Superior temporal gyrus (tissue), 1 donor: ENCODE results near the gene NPEPL1.
"Not testable (repeated sequence)": the region's sequence is repeated elsewhere in the genome, so short reads cannot be mapped to it uniquely, and the experiment has no call there.

Experiments used
- DNase-seq: peaks from one replicate; pipeline ENCODE4 v3.0.0-alpha.2; 2016; ENCODE audit errors: extremely low spot score

NPEPL1 gene

GRCh38 chr20:58740356-58741308, 48.0 kb downstream of the NPEPL1 start:
- no peak for DNase-seq

GRCh38 chr20:58741384-58741783, 48.8 kb downstream of the NPEPL1 start:
- DNase-seq = no peak

GRCh38 chr20:58742668-58743566, 50.3 kb downstream of the NPEPL1 start:
- DNase-seq = no peak

DNA sequence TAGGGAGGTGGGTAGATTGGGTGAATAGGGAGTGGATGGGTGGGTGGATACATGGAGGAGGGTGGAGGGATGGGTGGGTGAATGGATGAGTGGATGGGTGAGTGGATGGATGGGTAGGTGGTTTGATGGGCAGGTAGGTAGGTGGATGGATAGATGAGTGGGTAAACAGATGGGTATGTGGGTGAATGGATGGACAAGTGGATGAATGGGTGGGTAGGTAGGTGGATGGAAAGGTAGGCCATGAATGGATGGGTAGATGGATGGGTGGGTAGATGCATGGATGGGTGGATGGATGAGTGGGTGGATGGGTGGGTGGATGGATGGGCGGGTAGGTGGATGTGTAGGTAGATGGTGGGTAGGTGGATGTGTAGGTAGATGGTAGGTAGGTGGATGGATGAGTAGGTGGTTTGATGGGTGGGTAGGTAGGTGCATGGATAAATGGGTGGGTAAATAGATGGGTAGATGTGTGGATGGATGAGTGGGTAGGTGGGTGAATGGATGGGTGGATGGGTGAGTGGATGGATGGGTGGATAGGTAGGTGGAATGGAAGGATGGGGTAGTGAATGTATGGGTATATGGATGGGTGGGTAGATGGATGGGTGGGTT, 51.4 kb downstream of the NPEPL1 start:
- DNase-seq = no peak

- no peak for DNase-seq
Observed at GRCh38 chr20:58744836-58745235, 52.2 kb downstream of the NPEPL1 start.

GRCh38 chr20:58745391-58745790, 52.8 kb downstream of the NPEPL1 start:
- DNase-seq = no peak

DNA sequence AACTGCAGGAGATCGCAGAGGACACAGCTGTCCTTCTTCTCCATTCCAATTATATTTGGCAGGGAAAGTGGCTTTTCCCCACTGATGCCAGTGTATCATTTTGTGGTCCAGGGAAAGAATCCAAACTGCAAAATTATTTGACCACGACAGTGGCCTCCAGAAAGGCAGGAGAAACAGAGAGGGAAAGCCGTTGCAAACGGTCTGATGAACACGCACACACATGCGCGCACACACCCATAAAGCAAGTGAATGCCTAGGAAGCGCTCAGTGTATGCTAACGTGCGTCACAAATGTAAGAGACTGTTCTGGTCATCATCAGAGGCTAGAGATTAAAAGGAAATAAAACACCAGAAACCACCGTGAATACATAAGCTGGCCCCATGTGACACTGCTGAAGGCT, 54.0 kb downstream of the NPEPL1 start:
- DNase-seq = no peak

DNA sequence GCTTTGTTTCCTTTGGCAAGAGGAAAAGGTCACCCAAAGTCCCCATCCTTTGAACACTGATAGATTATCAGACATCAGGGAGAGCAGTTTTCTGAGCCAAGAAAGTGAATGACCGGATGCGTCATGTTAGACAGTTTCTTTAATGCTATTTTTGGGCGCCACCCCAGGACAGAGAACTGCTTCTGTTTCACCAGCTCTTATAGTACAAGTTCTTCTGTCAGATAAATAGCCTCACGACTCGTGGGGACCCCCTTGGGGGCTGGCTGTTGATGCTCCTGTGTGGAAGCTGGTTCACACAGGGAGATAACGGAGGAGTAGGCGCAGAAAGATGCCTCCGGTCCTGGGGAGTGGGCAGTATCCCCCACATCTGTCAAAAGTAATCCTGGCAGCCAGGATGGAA, 54.6 kb downstream of the NPEPL1 start:
- no peak for DNase-seq

DNA sequence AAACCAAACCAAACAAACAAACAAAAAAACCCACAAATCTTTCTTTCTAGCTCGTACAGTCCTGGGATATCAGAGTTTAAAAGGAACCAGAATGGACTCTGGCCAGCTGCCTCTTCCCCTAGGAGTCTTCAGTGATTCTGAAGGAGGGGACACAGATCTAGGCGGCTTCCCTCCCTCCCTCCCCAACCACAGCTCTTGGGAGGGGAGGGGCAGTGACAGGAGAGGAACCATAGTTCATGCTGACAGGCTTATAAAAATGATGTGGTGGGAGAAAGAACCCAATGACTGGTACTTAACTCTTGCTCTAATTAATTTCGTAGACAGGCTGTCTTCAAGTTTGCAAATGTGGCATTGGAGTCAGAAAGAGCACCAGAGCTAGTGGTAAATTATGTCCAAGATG, 56.0 kb downstream of the NPEPL1 start:
- DNase-seq = no peak

DNA sequence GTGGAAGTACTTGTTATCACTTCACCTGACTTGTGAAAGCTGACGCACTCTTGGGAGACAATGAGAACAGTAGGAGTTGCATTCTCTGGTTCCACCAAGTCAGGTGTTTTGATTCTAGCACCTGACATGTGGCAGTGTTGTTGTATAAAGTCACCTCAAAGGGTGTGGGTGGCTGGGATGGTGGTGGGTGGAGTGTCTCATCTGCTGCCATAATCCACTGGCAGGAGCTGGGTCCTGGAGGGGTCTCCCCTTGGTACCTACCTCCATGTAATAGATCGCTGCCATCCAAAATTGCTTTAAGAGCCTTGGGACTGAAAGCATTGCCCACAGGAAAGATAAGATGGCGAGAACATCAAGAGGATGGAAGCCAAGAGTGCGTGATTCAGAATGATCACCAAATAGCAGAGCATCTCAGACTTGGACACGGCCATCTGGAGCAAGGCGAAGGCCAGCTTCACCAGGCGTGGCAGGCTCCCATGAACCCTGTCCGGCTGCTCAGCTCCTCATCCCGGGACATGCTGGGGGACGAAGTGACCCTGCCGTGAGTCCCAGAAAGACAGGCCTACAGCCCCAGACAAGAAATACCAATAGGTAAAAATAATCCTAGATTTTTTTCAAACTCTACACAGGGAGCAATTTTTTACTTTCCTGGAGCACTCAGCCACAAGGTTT, 56.6 kb downstream of the NPEPL1 start:
- DNase-seq = no peak

- DNase-seq = no peak
Observed at GRCh38 chr20:58749979-58750378, 57.4 kb downstream of the NPEPL1 start.

- DNase-seq = not testable (repeated sequence)
Observed at GRCh38 chr20:58750706-58751105, 58.1 kb downstream of the NPEPL1 start.

- DNase-seq = no peak
Observed at GRCh38 chr20:58751979-58752378, 59.4 kb downstream of the NPEPL1 start.

DNA sequence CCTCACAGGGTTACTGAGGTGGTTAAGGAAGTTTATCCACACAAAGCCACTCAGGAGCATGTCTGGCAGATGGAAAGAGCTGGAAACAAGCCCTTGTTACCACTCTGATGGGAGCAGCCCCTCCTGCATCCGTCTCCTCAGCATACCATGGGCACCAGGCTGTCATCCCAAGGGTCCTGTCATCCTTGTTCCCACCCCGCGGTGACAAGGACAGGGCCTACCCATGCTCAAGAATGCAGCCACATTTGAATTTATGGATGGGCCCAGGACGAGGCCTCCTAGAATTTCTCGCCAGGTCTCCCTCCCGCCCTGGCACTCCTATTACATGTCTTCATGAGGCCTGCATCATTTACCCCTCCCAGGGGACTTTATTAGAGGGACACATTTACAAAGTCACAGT, 60.0 kb downstream of the NPEPL1 start:
- DNase-seq = no peak

DNA sequence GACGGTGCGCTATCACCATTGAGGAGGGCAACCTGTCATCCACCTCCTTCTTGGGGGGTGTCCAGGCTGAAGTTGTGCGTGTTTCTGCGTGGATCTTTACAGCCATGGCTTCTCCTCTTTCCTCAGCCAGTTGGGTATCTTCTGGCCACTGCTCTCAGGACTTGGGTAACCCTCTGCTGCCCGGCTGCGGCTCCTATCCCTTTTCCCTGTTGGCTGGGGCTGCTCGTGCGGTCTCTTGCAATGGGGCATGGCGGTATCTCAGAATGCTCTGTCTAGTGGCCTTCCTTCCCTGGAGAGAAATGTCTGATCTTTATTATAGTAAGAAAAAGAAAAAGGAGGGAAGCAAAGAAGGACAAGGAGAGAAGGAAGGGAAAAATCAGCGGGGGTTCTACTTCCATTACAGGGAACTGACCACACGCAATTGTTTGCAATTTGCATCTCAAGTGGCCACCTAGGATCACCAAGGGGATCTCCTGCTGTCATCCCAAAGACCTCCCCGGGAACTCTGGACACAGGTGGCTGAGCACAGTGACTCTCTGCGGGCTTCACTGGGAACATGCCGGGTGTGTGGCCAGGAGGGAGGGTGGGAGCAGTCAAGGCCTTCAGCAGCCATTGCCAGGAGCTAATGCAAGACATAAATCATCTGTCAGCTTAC, 60.8 kb downstream of the NPEPL1 start:
- no peak for DNase-seq

DNA sequence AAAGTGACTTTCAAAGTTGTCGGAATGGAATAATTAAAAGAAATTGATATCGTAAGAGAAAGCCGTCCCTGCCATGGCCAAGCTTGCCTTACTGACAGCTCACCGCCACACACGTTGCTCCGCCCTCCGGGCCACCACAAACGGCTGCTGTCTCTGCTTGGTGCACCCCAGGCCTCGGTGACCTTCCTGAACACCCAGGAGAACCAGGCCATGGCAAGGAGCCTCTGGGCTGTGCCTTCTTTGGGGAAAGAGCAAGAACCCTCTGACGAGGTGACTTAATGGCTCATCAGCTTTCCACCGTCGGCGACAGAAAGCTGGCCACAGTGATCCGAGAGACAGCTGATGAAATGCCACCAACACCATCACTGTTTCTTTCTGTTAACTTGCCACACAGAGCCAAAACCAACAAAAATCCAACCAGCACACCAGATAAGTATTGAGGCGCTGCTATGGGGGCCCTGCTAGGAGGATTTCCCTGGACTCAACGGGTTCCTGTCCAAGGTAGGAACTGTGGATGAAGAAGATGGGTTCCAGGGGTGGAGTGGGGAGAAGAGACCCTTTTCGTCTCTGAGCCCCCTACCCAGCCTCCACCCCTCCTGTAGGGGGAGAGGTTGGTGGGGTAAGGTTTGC, 61.4 kb downstream of the NPEPL1 start:
- no peak for DNase-seq

- DNase-seq = no peak
Observed at GRCh38 chr20:58754584-58754983, 62.0 kb downstream of the NPEPL1 start.

DNA sequence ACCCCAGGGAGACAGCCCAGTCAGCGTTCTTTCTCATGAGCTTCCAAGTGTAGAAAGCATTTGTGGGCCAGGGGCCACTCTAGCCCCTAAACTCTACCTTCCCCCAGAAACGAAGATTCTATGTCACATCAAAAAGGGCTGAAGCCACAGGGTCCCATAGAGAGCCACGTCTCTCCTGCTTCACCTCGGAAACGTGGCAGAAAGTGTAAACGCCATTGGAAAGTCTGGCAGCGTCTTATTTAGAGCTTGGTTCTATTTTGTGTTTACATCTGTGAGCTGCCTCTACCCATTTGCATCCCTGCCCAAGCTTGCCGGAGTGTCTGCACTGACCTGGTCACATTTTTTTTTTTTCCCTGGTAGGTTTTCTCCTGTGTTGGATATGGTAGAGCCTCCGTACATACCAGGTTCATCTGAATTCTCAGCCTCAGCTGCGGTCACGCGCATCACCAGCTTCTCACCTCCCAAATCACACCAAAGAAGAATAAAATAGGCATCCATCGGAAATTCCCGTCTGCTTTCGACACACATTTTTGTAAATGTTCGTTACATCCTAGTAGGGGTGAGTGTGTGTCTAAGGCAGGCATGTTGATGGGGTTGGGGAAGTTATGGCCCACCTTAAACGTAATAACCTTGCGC, 62.6 kb downstream of the NPEPL1 start:
- no peak for DNase-seq

DNA sequence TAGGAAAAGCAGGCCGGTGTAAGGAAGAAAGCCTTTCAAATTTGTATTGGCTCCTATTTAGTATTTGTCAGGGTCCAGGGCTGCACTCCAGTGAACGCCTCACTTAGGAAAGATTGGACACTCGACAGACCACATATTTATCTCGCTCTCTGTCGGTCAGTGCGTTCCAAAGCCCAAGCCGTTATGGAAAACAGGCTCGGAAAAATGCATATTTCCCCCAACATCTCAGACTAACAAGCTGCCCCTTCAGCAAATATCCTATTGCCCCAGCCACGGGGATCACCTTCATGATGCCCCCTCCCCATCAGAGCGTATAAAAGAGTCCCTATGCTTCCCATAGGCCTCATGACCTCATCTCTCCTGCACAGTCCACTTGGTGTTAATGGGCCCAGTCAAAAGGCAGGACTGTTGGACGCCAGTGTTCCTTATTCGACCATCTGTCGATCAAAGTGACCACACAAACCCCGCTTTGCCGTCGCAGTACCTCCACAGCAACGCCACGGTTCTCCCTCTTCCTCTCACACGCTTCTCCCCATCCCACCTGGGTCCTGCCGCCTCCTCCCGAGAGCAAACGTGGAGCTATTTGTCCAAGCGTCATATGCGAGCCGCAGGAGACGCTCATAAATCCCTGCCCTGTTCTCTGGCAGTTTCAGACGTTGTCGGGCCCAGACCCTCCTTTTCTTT, 63.3 kb downstream of the NPEPL1 start:
- DNase-seq = no peak

GRCh38 chr20:58756450-58756775, 63.8 kb downstream of the NPEPL1 start:
- DNase-seq = no peak
